Gastrocnemius medialis (tissue), 4 donors: ENCODE measurements around the gene CHRNA3. TPM values are rescaled to one million over a fixed set of nuclear protein-coding genes. Genes with fewer than 3 reads are reported as not detected.

ENCODE experiments used
- ATAC-seq, 2 donors: fragments of 150-250 bp; one replicate each; pipeline ENCODE4 v1.9.1; 2016
- DNase-seq, 2 donors: peaks; one replicate each; pipeline ENCODE4 v3.0.0-alpha.2; 2019
- H3K27ac ChIP-seq, 4 donors: fragments of 200-600 bp; sonication (generic); 1 replicate in 1 of 4; 2 replicates in 3 of 4; pipeline ENCODE4 v1.5.1; 2016 to 2018; ENCODE audit warnings: mild to moderate bottlenecking in 2 of 4, moderate library complexity in 1 of 4
- H3K27me3 ChIP-seq, 3 donors: fragments of 200-600 bp; sonication (generic) in 2 of 3; 1 replicate in 1 of 3; 2 replicates in 2 of 3; pipeline versions ENCODE4 v1.5.1 to v1.6.0; 2016 to 2019; ENCODE audit warnings: mild to moderate bottlenecking in 1 of 3, moderate library complexity in 1 of 3
- H3K36me3 ChIP-seq, 2 donors: fragments of 200-600 bp; sonication (generic) in 1 of 2; one replicate each; pipeline ENCODE4 v1.5.1; 2017 to 2018
- H3K4me1 ChIP-seq, 2 donors: fragments of 200-600 bp; sonication (generic) in 1 of 2; one replicate each; pipeline ENCODE4 v1.5.1; 2016 to 2017; ENCODE audit warnings: mild to moderate bottlenecking in 2 of 2
- H3K4me3 ChIP-seq, 4 donors: fragments of 200-600 bp; sonication (generic) in 3 of 4; 1 replicate in 1 of 4; 2 replicates in 3 of 4; pipeline ENCODE4 v1.5.1; 2016 to 2019; ENCODE audit warnings: mild to moderate bottlenecking in 2 of 4
- H3K9me3 ChIP-seq, 3 donors: fragments of 200-600 bp; sonication (generic) in 2 of 3; 1 replicate in 1 of 3; 2 replicates in 2 of 3; pipeline ENCODE4 v1.5.1; 2016 to 2019
- POLR2A ChIP-seq, 2 donors: fragments of 450-650 bp; IDR thresholded peaks; one replicate each; pipeline ENCODE4 v1.6.1; 2017; ENCODE audit warnings: antibody characterized with exemption in 2 of 2, mild to moderate bottlenecking in 2 of 2, moderate library complexity in 2 of 2
- in situ Hi-C, 4 donors: fragments of 200-750 bp; cut with MboI; loops; one replicate each; pipeline versions ENCODE4 v1.15.0 to v1.8.0; 2017; ENCODE audit warnings: low sequenced_read_pairs in 4 of 4
- intact Hi-C: fragments of 100-400 bp; cut with DNase I; formaldehyde crosslinking; loops from one replicate; pipeline ENCODE4 v1.15.1; 2023; ENCODE audit warnings: low total_unique reads
- total RNA-seq, 4 donors: library from RNA; depleted of rRNA; stranded (reverse); fragments of >200 nt; gene quantifications; one replicate each; pipeline versions ENCODE4 v1.1.0 to v1.2.3, GENCODE V29; 2016
- TF ChIP-seq, protein P1 (sequence below), 5 experiments: fragments of 450-650 bp in 3 of 5; fragments of 200-600 bp in 2 of 5; sonication (generic) in 2 of 5; IDR thresholded peaks in 4 of 5; conservative IDR thresholded peaks in 1 of 5; 1 replicate in 4 of 5; 2 replicates in 1 of 5; pipeline ENCODE4 v1.5.1; 2016 to 2019; ENCODE audit warnings: antibody characterized with exemption in 5 of 5, mild to moderate bottlenecking in 3 of 5, moderate library complexity in 3 of 5

Gene CHRNA3
- total RNA-seq, 4 donors from 2014 or later, result 0.11 TPM; not detected in 3

- DNase-seq, result no peak
- no peaks in the 10 kb centered on the region for H3K4me1 ChIP-seq
- no peaks in the 10 kb centered on the region for H3K27me3 ChIP-seq
- in situ Hi-C loops (no loop called here), intact Hi-C loops (no loop called here)
- no peaks in the 10 kb centered on the region for H3K9me3 ChIP-seq
- no peak overlapping the region for H3K4me3 ChIP-seq
- H3K36me3 ChIP-seq, result no peaks in the 10 kb centered on the region
- TF ChIP-seq POLR2A (IDR thresholded peaks at IDR 0.05), result no peak
- TF ChIP-seq, protein P1, sequence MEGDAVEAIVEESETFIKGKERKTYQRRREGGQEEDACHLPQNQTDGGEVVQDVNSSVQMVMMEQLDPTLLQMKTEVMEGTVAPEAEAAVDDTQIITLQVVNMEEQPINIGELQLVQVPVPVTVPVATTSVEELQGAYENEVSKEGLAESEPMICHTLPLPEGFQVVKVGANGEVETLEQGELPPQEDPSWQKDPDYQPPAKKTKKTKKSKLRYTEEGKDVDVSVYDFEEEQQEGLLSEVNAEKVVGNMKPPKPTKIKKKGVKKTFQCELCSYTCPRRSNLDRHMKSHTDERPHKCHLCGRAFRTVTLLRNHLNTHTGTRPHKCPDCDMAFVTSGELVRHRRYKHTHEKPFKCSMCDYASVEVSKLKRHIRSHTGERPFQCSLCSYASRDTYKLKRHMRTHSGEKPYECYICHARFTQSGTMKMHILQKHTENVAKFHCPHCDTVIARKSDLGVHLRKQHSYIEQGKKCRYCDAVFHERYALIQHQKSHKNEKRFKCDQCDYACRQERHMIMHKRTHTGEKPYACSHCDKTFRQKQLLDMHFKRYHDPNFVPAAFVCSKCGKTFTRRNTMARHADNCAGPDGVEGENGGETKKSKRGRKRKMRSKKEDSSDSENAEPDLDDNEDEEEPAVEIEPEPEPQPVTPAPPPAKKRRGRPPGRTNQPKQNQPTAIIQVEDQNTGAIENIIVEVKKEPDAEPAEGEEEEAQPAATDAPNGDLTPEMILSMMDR (IDR thresholded peaks at IDR 0.05 in 4 of 5, conservative IDR thresholded peaks at IDR 0.05 in 1 of 5), result no peak
- ATAC-seq, result no peak
- no peak overlapping the region for H3K27ac ChIP-seq
Measured at GRCh38 chr15:78603467-78603866, 17.3 kb downstream of the CHRNA3 start.

DNA sequence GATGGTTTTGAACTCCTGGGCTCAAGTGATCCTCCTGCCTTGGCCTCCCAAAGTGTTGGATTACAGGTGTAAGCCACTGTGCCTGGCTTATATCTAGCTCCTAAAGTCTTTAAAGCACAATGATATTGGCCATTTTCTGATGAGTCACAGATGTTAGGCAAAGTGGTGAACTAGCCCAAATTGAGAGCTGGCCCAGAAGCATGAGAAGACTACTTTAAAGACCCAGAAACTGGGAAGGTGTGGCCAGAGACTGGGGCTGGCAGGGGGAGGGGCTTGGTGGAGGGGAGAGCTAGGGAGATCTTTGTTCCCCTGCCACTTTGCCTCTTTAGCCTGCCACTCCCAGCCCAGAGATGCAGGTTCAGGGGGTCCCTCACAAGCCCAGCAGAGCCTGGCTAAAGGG lies 21.6 kb downstream of the CHRNA3 start:
- no peak for DNase-seq
- no peaks in the 10 kb centered on the region for H3K36me3 ChIP-seq
- no peaks in the 10 kb centered on the region for H3K27me3 ChIP-seq
- ATAC-seq, result no peak
- intact Hi-C loops (no loop called here), in situ Hi-C loops (no loop called here)
- no peak overlapping the region for H3K4me3 ChIP-seq
- H3K9me3 ChIP-seq, result no peaks in the 10 kb centered on the region
- no peak overlapping the region for H3K27ac ChIP-seq
- TF ChIP-seq POLR2A (IDR thresholded peaks at IDR 0.05), result no peak
- TF ChIP-seq, protein P1 (IDR thresholded peaks at IDR 0.05 in 4 of 5, conservative IDR thresholded peaks at IDR 0.05 in 1 of 5), result no peak
- no peaks in the 10 kb centered on the region for H3K4me1 ChIP-seq

- intact Hi-C loops, result no loop called here
- H3K27ac ChIP-seq, result no peak overlapping the region
- ATAC-seq, result no peak
- DNase-seq, result no peak
- no peaks in the 10 kb centered on the region for H3K4me1 ChIP-seq
- in situ Hi-C loops, result no loop called here
- TF ChIP-seq POLR2A (IDR thresholded peaks at IDR 0.05), result no peak
- TF ChIP-seq, protein P1 (IDR thresholded peaks at IDR 0.05 in 4 of 5, conservative IDR thresholded peaks at IDR 0.05 in 1 of 5), result no peak
- no peaks in the 10 kb centered on the region for H3K9me3 ChIP-seq
- H3K4me3 ChIP-seq, result no peak overlapping the region
- no peaks in the 10 kb centered on the region for H3K36me3 ChIP-seq
- H3K27me3 ChIP-seq, result no peaks in the 10 kb centered on the region
Measured at GRCh38 chr15:78598348-78598747, 22.4 kb downstream of the CHRNA3 start.

DNA sequence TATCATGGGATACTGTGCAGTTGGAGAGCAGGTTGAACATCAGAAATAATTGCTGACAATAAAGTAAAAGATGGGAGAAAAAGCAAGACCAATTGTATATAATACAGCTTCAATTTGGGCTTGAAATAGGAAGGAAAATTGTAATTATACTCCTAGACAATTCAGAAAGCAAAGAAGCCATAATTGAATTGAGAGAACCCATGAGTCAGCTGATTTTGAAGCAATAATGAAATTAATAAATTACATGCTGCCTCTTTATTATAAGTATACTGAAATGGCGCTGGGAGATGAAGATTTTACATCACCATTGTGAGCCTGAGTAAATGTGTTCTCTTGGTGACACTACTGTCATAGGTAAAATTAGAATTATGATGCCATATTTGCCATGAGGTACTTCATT lies 23.2 kb downstream of the CHRNA3 start:
- Histone ChIP-seq H3K9me3 (no peaks in the 10 kb centered on the region), H3K27ac (no peak overlapping the region), H3K4me3 (no peak overlapping the region), H3K36me3 (no peaks in the 10 kb centered on the region), H3K4me1 (no peaks in the 10 kb centered on the region), H3K27me3 (no peaks in the 10 kb centered on the region)
- in situ Hi-C loops, result no loop called here
- intact Hi-C loops, result no loop called here
- DNase-seq (no peak), ATAC-seq (no peak)
- TF ChIP-seq POLR2A (IDR thresholded peaks at IDR 0.05), result no peak
- TF ChIP-seq, protein P1 (IDR thresholded peaks at IDR 0.05 in 4 of 5, conservative IDR thresholded peaks at IDR 0.05 in 1 of 5), result no peak

- DNase-seq, result no peak
- Histone ChIP-seq H3K27ac (no peak overlapping the region), H3K4me3 (no peak overlapping the region), H3K4me1 (no peaks in the 10 kb centered on the region), H3K9me3 (no peaks in the 10 kb centered on the region), H3K27me3 (peaks cover 0 to 2% (median 0%) of the 10 kb centered on the region in 3 donors), H3K36me3 (no peaks in the 10 kb centered on the region)
- intact Hi-C loops, result no loop called here
- no peak for TF ChIP-seq POLR2A (IDR thresholded peaks at IDR 0.05)
- TF ChIP-seq, protein P1 (IDR thresholded peaks at IDR 0.05 in 4 of 5, conservative IDR thresholded peaks at IDR 0.05 in 1 of 5), result no peak
- ATAC-seq, result no peak
- in situ Hi-C loops, result no loop called here
Measured at GRCh38 chr15:78574944-78575343, 45.9 kb downstream of the CHRNA3 start.
